Vagina (tissue), 2 donors: Measurements from ENCODE around the gene ATXN1. TPM values are rescaled to one million over a fixed set of nuclear protein-coding genes. Genes with fewer than 3 reads are reported as not detected.
A peak's percentile ranks its signal among the peaks of the same experiment; 100 is the strongest.

Experiments
- DNase-seq, 2 donors: peaks; one replicate each; pipeline ENCODE4 v3.0.0-alpha.2; 2017; ENCODE audit errors: extremely low spot score in 2 of 2
- H3K27ac ChIP-seq: fragments of 200-600 bp; sonication (generic); one replicate; pipeline ENCODE4 v1.5.1; 2019
- H3K27me3 ChIP-seq: fragments of 200-600 bp; sonication (generic); one replicate; pipeline ENCODE4 v1.5.1; 2019
- H3K36me3 ChIP-seq, 2 donors: fragments of 200-600 bp; sonication (generic); one replicate each; pipeline ENCODE4 v1.5.1; 2017 to 2019
- H3K4me1 ChIP-seq: fragments of 200-600 bp; sonication (generic); one replicate; pipeline ENCODE4 v1.5.1; 2019
- H3K4me3 ChIP-seq, 2 donors: fragments of 200-600 bp; sonication (generic); 1 replicate in 1 of 2; 2 replicates in 1 of 2; pipeline ENCODE4 v1.5.1; 2016 to 2019
- H3K9me3 ChIP-seq: fragments of 200-600 bp; sonication (generic); one replicate; pipeline ENCODE4 v1.5.1; 2019
- CTCF ChIP-seq, 3 experiments: fragments of 450-650 bp in 2 of 3; fragments of 200-600 bp in 1 of 3; sonication (generic) in 1 of 3; IDR thresholded peaks; one replicate each; pipeline ENCODE4 v1.5.1; 2017 to 2019; ENCODE audit warnings: antibody characterized with exemption in 3 of 3, mild to moderate bottlenecking in 2 of 3, moderate library complexity in 2 of 3
- POLR2A ChIP-seq, 2 donors: fragments of 450-650 bp; IDR thresholded peaks; one replicate each; pipeline ENCODE4 v1.6.1; 2017; ENCODE audit warnings: antibody characterized with exemption in 2 of 2, mild to moderate bottlenecking in 2 of 2, moderate library complexity in 2 of 2
- POLR2AphosphoS5 ChIP-seq, 2 donors: sonication (generic); formaldehyde crosslinking; IDR thresholded peaks; one replicate each; pipeline ENCODE4 v1.9.0; 2017; ENCODE audit warnings: antibody characterized with exemption in 2 of 2, mild to moderate bottlenecking in 2 of 2, low read depth in 1 of 2; ENCODE audit not compliant: insufficient read depth in 1 of 2
- intact Hi-C: fragments of 100-400 bp; cut with DNase I; formaldehyde crosslinking; loops from one replicate; pipeline ENCODE4 v1.15.1; 2023
- total RNA-seq: library from RNA; depleted of rRNA; stranded (reverse); fragments of >200 nt; gene quantifications from one replicate; pipeline ENCODE4 v1.2.3, GENCODE V29; 2016

The ATXN1 gene
- total RNA-seq, 1 donor from 2014 or later = 43.2 TPM

- Histone ChIP-seq H3K27me3 (no peaks in the 10 kb centered on the region), H3K36me3 (no peaks in the 10 kb centered on the region), H3K4me1 (peaks cover 42% of the 10 kb centered on the region), H3K9me3 (no peaks in the 10 kb centered on the region), H3K4me3 (peak overlapping the region; percentile 88 to 93), H3K27ac (peak overlapping the region; percentile 99)
- TF ChIP-seq POLR2A (IDR thresholded peaks at IDR 0.05) = no peak
- no peak for TF ChIP-seq CTCF (IDR thresholded peaks at IDR 0.05)
- TF ChIP-seq POLR2AphosphoS5 (IDR thresholded peaks at IDR 0.05; ENCODE audit: insufficient read depth in 1 of 2, low read depth in 1 of 2) = no peak
- intact Hi-C loops = no loop called here
- DNase-seq = no peak
These were observed 2.9 kb downstream of the ATXN1 start for GRCh38 chr6:16758163-16758975.

DNA sequence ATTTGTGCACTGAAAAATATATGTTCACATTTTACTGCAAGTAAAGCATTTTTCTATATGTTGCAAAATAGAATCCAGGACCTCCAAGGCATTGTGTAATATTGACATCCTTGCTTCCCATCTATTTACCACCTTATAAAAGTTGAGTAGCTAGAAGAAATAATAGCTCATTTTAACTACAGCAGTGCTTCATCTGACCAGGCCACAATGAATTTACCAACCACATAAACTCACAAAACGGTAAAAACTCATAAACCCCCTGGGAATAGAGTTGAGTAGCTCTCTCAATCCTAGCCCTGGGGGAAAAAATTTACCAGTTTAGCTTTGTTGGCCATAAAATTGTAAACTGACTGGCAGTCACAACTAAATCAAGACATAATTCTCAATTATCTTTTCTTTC, 3.9 kb downstream of the ATXN1 start:
- TF ChIP-seq POLR2AphosphoS5 (IDR thresholded peaks at IDR 0.05; ENCODE audit: insufficient read depth in 1 of 2, low read depth in 1 of 2) (no peak), CTCF (IDR thresholded peaks at IDR 0.05) (no peak), POLR2A (IDR thresholded peaks at IDR 0.05) (no peak)
- H3K4me1 ChIP-seq = peaks cover 52% of the 10 kb centered on the region
- no peak for DNase-seq
- H3K4me3 ChIP-seq = no peak overlapping the region
- H3K27me3 ChIP-seq = no peaks in the 10 kb centered on the region
- intact Hi-C loops = no loop called here
- no peaks in the 10 kb centered on the region for H3K36me3 ChIP-seq
- H3K9me3 ChIP-seq = no peaks in the 10 kb centered on the region
- H3K27ac ChIP-seq = peak overlapping the region; percentile 99

GRCh38 chr6:16756660-16757255, 4.5 kb downstream of the ATXN1 start:
- H3K9me3 ChIP-seq = no peaks in the 10 kb centered on the region
- no peak overlapping the region for H3K4me3 ChIP-seq
- no peaks in the 10 kb centered on the region for H3K36me3 ChIP-seq
- DNase-seq = no peak
- TF ChIP-seq POLR2A (IDR thresholded peaks at IDR 0.05) (no peak), CTCF (IDR thresholded peaks at IDR 0.05) (no peak), POLR2AphosphoS5 (IDR thresholded peaks at IDR 0.05; ENCODE audit: insufficient read depth in 1 of 2, low read depth in 1 of 2) (no peak)
- H3K27ac ChIP-seq = no peak overlapping the region
- peaks cover 58% of the 10 kb centered on the region for H3K4me1 ChIP-seq
- no peaks in the 10 kb centered on the region for H3K27me3 ChIP-seq
- intact Hi-C loops = no loop called here

DNA sequence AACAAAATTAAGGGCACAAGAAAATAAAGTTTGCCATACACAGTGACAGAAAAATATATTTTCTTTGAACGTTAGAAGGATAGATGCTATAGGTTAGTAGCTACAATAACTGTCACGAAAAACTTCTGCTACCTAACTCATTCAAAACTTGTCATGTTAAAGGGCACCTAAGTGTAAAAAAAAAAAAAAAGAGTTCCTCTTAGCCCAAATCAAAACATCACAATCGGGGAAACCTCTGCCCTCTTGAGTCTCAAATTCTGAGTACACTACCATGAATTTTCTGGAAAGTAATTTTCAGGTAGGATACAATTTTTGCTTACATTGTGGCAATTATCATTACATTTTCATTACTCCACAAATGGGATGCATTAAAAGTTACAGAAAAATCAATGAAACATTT, 5.7 kb downstream of the ATXN1 start:
- Histone ChIP-seq H3K9me3 (no peaks in the 10 kb centered on the region), H3K27ac (no peak overlapping the region), H3K27me3 (no peaks in the 10 kb centered on the region), H3K4me3 (no peak overlapping the region), H3K36me3 (no peaks in the 10 kb centered on the region), H3K4me1 (peaks cover 67% of the 10 kb centered on the region)
- no peak for TF ChIP-seq POLR2AphosphoS5 (IDR thresholded peaks at IDR 0.05; ENCODE audit: insufficient read depth in 1 of 2, low read depth in 1 of 2)
- no peak for TF ChIP-seq POLR2A (IDR thresholded peaks at IDR 0.05)
- intact Hi-C loops = no loop called here
- DNase-seq = no peak

DNA sequence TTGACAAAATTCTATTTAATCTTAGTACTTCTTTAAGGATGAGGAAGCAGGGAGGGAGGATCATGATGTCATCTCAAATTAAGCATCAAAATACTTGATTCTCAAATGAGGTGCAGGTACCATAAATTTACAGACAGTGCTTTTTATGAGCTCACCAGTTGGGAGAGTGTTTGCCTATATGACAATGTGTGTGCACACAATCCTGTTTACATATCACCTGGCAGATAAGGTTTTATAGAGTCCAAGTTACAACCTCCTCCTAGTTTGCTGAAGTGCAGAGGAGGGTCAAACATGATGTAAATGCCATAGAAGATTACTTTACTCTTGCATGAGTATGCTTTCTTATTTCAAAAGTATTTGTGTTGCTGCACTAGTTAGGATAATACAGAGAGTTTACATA, 6.4 kb downstream of the ATXN1 start:
- DNase-seq = no peak
- no peaks in the 10 kb centered on the region for H3K36me3 ChIP-seq
- H3K4me1 ChIP-seq = peaks cover 67% of the 10 kb centered on the region
- H3K27ac ChIP-seq = peak overlapping the region; percentile 27
- intact Hi-C loops = no loop called here
- no peak for TF ChIP-seq POLR2AphosphoS5 (IDR thresholded peaks at IDR 0.05; ENCODE audit: insufficient read depth in 1 of 2, low read depth in 1 of 2)
- no peak for TF ChIP-seq POLR2A (IDR thresholded peaks at IDR 0.05)
- TF ChIP-seq CTCF (IDR thresholded peaks at IDR 0.05) = no peak
- H3K4me3 ChIP-seq = no peak overlapping the region
- no peaks in the 10 kb centered on the region for H3K27me3 ChIP-seq
- H3K9me3 ChIP-seq = no peaks in the 10 kb centered on the region
